ENCODE data around the gene BLTP1. TPM values are rescaled to one million over a fixed set of nuclear protein-coding genes. Genes with fewer than 3 reads are reported as not detected.
"Not testable (repeated sequence)": the region's sequence is repeated elsewhere in the genome, so short reads cannot be mapped to it uniquely, and the experiment has no call there.

BLTP1 gene, protein sequence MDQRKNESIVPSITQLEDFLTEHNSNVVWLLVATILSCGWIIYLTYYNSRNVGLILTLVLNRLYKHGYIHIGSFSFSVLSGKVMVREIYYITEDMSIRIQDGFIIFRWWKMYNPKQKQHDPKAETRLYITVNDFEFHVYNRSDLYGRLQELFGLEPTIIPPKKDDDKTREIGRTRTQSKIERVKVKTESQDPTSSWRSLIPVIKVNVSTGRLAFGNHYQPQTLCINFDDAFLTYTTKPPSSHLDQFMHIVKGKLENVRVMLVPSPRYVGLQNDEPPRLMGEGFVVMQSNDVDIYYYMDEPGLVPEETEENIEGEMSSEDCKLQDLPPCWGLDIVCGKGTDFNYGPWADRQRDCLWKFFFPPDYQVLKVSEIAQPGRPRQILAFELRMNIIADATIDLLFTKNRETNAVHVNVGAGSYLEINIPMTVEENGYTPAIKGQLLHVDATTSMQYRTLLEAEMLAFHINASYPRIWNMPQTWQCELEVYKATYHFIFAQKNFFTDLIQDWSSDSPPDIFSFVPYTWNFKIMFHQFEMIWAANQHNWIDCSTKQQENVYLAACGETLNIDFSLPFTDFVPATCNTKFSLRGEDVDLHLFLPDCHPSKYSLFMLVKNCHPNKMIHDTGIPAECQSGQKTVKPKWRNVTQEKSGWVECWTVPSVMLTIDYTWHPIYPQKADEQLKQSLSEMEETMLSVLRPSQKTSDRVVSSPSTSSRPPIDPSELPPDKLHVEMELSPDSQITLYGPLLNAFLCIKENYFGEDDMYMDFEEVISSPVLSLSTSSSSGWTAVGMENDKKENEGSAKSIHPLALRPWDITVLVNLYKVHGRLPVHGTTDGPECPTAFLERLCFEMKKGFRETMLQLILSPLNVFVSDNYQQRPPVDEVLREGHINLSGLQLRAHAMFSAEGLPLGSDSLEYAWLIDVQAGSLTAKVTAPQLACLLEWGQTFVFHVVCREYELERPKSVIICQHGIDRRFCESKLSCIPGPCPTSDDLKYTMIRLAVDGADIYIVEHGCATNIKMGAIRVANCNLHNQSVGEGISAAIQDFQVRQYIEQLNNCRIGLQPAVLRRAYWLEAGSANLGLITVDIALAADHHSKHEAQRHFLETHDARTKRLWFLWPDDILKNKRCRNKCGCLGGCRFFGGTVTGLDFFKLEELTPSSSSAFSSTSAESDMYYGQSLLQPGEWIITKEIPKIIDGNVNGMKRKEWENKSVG (N-terminal part only)
- total RNA-seq (2021), result 44.0 and 48.4 TPM in 2 replicates
- percentile 76 among the genes with signal in this experiment for Bru-seq, nascent RNA
- BruChase-seq, experiment 1, labeled RNA remaining after a 2-hour chase, result percentile 81 among the genes with signal in this experiment
- percentile 81 among the genes with signal in this experiment for BruChase-seq, experiment 2, labeled RNA remaining after a 6-hour chase
- long read RNA-seq, partial matches to known transcripts, result 2 of 2 reads
- long read RNA-seq, other reads (novel, unspliced or antisense), result 0 of 2 reads

DNA sequence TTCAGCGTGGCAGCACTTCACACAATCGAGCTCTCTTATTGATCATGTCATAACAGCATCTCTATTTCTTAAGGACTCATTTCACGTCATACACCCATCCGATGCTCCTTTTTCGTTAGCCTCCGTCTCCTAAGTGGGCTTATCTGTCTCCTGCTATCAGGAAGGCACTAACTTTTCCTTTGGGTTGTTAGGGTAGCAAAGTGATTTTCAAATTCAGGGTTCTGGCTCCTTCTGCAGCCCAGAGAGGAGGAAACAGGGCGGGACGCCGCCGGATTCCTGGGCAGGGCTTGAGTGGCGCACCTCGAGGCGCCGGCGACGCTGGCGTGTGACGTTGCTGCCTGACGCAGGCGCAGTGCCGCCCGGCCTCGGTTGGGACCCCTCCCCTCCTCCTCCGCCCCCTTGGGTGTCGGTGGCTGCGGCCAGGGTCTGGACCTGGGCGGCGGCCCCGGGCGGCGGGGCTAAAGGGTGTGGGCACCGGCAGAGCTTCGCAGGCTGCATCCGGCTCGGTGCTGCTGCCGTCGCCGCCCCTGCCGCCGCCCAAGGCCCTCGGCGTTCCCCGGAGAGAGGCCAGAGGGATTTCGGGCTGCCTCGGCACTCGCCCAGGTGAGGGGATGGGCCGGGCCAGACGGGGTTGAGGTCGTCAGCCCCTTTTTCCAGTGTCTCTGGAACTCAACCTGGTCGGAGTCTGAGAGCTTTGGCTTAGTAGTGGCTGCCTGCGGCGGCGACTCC lies at the start of gene BLTP1:
Gene BLTP1, plus strand, starts transcription at position 350 of the 729 bp plus-strand sequence. CDS start 18,317 bp downstream, outside the sequence.
- no peaks in the 10 kb centered on the region for H3K9me2 ChIP-seq (ENCODE audit: insufficient read depth)
- DNase-seq, result peak; percentile 73 to 89
- ChIA-PET POLR2A (ENCODE audit: unreplicated experiment) (no interaction called here), CTCF (no interaction called here)
- H3K4me1 ChIP-seq (replicated peaks; ENCODE audit: insufficient read depth), result peaks cover 17% of the 10 kb centered on the region
- no peaks in the 10 kb centered on the region for H3K27me3 ChIP-seq (ENCODE audit: insufficient read depth, low read depth)
- H3K9me3 ChIP-seq (ENCODE audit: insufficient read depth, low read depth), result no peaks in the 10 kb centered on the region
- peak within 1 kb of the TSS; percentile 81 for H3K4me3 ChIP-seq
- no peaks in the 10 kb centered on the region; the same call in 1 of the 2 replicates for H4K20me1 ChIP-seq (ENCODE audit: insufficient read depth)
- no peaks in the 10 kb centered on the region for H3K36me3 ChIP-seq (ENCODE audit: low read depth)
- H3K4me2 ChIP-seq, result peak within 1 kb of the TSS; percentile 84
- BruUV-seq (replicated peaks), result no TSS peak
- H2AFZ ChIP-seq, result peak within 1 kb of the TSS; percentile 99
- no peak for TF ChIP-seq EZH2 (IDR thresholded peaks at IDR 0.05; ENCODE audit: low read depth)
- H3K79me2 ChIP-seq (ENCODE audit: low read depth), result peaks cover 19% of the 10 kb centered on the region
- 0 out of 2 replicates have a peak, but pooled peaks cover 5% of the 10 kb centered on the region for H3F3A ChIP-seq (ENCODE audit: insufficient read depth, low read depth)
- intact Hi-C loops (cut with micrococcal nuclease; ENCODE audit: unreplicated experiment), result loop anchor here (2.0 kb wide), 1 partner anchor 201 kb away; no protein-coding TSS in a partner anchor
- peak within 1 kb of the TSS; percentile 57 for H3K27ac ChIP-seq

DNA sequence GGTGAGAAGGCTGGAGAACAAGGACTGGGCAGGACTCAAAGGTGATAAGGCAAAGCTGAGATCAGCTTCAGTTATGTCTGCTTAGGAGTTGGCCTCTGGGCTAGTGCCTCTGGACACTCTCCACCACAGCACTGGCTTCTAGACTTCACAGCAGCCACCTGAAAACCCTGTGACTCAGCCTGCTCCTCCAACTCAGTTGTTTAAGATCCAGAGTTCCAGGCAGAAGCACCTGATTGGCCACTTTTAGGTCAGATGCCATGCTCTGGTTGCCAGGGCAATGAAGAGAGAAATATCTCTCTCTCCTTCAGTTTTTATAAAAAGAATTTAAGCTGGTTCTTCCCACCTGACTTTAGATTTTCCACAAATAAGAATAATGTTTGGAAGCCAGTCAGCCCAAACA lies 47.9 kb upstream of the BLTP1 start:
- no peak for DNase-seq
- Histone ChIP-seq H2AFZ (no peak overlapping the region), H3K9me2 (ENCODE audit: insufficient read depth) (no peaks in the 10 kb centered on the region), H3K27me3 (ENCODE audit: insufficient read depth, low read depth) (no peaks in the 10 kb centered on the region), H3F3A (ENCODE audit: insufficient read depth, low read depth) (no peaks in the 10 kb centered on the region), H3K27ac (no peak overlapping the region), H3K4me1 (replicated peaks; ENCODE audit: insufficient read depth) (no peaks in the 10 kb centered on the region), H3K9me3 (ENCODE audit: insufficient read depth, low read depth) (no peaks in the 10 kb centered on the region), H4K20me1 (ENCODE audit: insufficient read depth) (no peaks in the 10 kb centered on the region), H3K4me3 (no peak overlapping the region), H3K4me2 (no peak overlapping the region), H3K79me2 (ENCODE audit: low read depth) (no peaks in the 10 kb centered on the region), H3K36me3 (ENCODE audit: low read depth) (no peaks in the 10 kb centered on the region)
- ChIA-PET POLR2A (ENCODE audit: unreplicated experiment) (no interaction called here), CTCF (no interaction called here)
- TF ChIP-seq, protein P1, sequence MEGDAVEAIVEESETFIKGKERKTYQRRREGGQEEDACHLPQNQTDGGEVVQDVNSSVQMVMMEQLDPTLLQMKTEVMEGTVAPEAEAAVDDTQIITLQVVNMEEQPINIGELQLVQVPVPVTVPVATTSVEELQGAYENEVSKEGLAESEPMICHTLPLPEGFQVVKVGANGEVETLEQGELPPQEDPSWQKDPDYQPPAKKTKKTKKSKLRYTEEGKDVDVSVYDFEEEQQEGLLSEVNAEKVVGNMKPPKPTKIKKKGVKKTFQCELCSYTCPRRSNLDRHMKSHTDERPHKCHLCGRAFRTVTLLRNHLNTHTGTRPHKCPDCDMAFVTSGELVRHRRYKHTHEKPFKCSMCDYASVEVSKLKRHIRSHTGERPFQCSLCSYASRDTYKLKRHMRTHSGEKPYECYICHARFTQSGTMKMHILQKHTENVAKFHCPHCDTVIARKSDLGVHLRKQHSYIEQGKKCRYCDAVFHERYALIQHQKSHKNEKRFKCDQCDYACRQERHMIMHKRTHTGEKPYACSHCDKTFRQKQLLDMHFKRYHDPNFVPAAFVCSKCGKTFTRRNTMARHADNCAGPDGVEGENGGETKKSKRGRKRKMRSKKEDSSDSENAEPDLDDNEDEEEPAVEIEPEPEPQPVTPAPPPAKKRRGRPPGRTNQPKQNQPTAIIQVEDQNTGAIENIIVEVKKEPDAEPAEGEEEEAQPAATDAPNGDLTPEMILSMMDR (conservative IDR thresholded peaks at IDR 0.05), result no peak
- no peak for TF ChIP-seq EZH2 (IDR thresholded peaks at IDR 0.05; ENCODE audit: low read depth)
- BruUV-seq (replicated peaks), result no TSS peak
- intact Hi-C loops (cut with micrococcal nuclease; ENCODE audit: unreplicated experiment), result no loop called here

DNA sequence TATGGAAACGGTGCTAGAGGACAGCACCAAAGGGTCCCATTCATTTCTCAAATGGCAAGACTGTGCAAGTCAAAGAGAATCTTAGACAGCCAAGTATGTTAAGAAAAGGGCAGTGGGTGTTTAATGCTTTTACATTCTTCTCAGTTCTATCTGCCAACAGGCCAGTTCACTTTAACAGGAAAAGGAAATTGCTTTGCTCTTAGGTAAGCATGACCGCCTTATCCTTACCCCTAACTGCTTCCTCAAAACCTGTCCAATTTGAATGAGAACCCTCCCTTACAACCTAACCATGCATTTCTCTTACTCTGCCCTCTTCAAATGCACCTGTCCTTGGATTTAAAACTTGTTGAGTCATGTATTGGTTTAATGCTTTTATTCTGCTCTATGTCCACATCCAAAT lies 44.5 kb upstream of the BLTP1 start:
- intact Hi-C loops (cut with micrococcal nuclease; ENCODE audit: unreplicated experiment), result no loop called here
- POLR2A ChIA-PET (ENCODE audit: unreplicated experiment), result no interaction called here
- Histone ChIP-seq H2AFZ (no peak overlapping the region), H3K36me3 (ENCODE audit: low read depth) (no peaks in the 10 kb centered on the region), H3K9me2 (ENCODE audit: insufficient read depth) (no peaks in the 10 kb centered on the region), H3K27me3 (ENCODE audit: insufficient read depth, low read depth) (no peaks in the 10 kb centered on the region), H3K4me1 (replicated peaks; ENCODE audit: insufficient read depth) (no peaks in the 10 kb centered on the region), H3K27ac (no peak overlapping the region), H4K20me1 (ENCODE audit: insufficient read depth) (no peaks in the 10 kb centered on the region), H3F3A (ENCODE audit: insufficient read depth, low read depth) (no peaks in the 10 kb centered on the region), H3K79me2 (ENCODE audit: low read depth) (no peaks in the 10 kb centered on the region), H3K4me3 (no peak overlapping the region), H3K9me3 (ENCODE audit: insufficient read depth, low read depth) (no peaks in the 10 kb centered on the region), H3K4me2 (no peak overlapping the region)
- CTCF ChIA-PET, result interaction anchor here (0.6 kb wide), 1 partner anchor 280 kb away, joined by 3 read pairs; no protein-coding TSS in a partner anchor
- no TSS peak for BruUV-seq (replicated peaks)
- DNase-seq, result no peak
- no peak for TF ChIP-seq EZH2 (IDR thresholded peaks at IDR 0.05; ENCODE audit: low read depth)
- TF ChIP-seq, protein P1 (conservative IDR thresholded peaks at IDR 0.05), result no peak

DNA sequence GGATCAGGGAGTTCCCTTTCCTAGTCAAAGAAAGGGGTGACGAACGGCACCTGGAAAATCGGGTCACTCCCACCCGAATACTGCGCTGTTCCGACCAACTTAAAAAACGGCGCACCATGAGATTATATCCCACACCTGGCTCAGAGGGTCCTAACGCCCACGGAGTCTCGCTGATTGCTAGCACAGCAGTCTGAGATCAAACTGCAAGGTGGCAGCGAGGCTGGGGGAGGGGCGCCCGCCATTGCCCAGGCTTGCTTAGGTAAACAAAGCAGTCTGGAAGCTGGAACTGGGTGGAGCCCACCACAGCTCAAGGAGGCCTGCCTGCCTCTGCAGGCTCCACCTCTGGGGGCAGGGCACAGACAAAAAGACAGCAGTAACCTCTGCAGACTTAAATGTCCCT lies 41.8 kb upstream of the BLTP1 start:
- BruUV-seq (replicated peaks); H3K27me3 ChIP-seq (ENCODE audit: insufficient read depth, low read depth); H4K20me1 ChIP-seq (ENCODE audit: insufficient read depth); H3F3A ChIP-seq (ENCODE audit: insufficient read depth, low read depth); H3K9me2 ChIP-seq (ENCODE audit: insufficient read depth); H3K79me2 ChIP-seq (ENCODE audit: low read depth); H3K36me3 ChIP-seq (ENCODE audit: low read depth); H3K27ac ChIP-seq; H3K4me1 ChIP-seq (replicated peaks; ENCODE audit: insufficient read depth); H3K9me3 ChIP-seq (ENCODE audit: insufficient read depth, low read depth); intact Hi-C loops (cut with micrococcal nuclease; ENCODE audit: unreplicated experiment); CTCF ChIA-PET; POLR2A ChIA-PET (ENCODE audit: unreplicated experiment): not testable (repeated sequence)
- H2AFZ ChIP-seq, result peak overlapping the region; percentile 63
- peak overlapping the region; percentile 50 for H3K4me2 ChIP-seq
- peak overlapping the region; percentile 44; the same call in 1 of the 2 replicates for H3K4me3 ChIP-seq
- DNase-seq, result peak in 1 of 2 experiments; percentile 14

Data from PC-9 (cell line).